Thyroid gland (tissue), 4 donors: ENCODE measurements around the gene DPP7.

Experiments
- CTCF ChIP-seq, 6 experiments: fragments of 200-600 bp in 3 of 6; fragments of 450-650 bp in 3 of 6; sonication (generic) in 3 of 6; IDR thresholded peaks; one replicate each; pipeline ENCODE4 v1.5.1; 2016 to 2019; ENCODE audit warnings: antibody characterized with exemption in 6 of 6, mild to moderate bottlenecking in 2 of 6, inconsistent platforms in 1 of 6, moderate library complexity in 1 of 6
- POLR2A ChIP-seq, 2 donors: fragments of 450-650 bp; IDR thresholded peaks; one replicate each; pipeline ENCODE4 v1.6.1; 2017; ENCODE audit warnings: antibody characterized with exemption in 2 of 2, mild to moderate bottlenecking in 2 of 2, moderate library complexity in 1 of 2

- TF ChIP-seq POLR2A (IDR thresholded peaks at IDR 0.05), result no peak
- no peak for TF ChIP-seq CTCF (IDR thresholded peaks at IDR 0.05)
Observed at GRCh38 chr9:137141050-137141810, 26.7 kb upstream of the DPP7 start.
